HEK293 (cell line): ENCODE measurements around the gene KNG1.

Experiments used
- CTCF ChIA-PET: fragments of 350-600 bp; formaldehyde crosslinking; extraction: SDS; loops from one replicate; lab custom pipeline; 2021; ENCODE audit warnings: antibody characterized with exemption; lab: Yijun Ruan, JAX
- POLR2A ChIA-PET: fragments of 300-600 bp; formaldehyde crosslinking; extraction: SDS; loops from one replicate; lab custom pipeline; 2020; ENCODE audit warnings: antibody characterized with exemption, inconsistent platforms; lab: Yijun Ruan, JAX
- H3K27ac ChIP-seq: fragments of 200-500 bp; sonication (Bioruptor generic); 2 replicates; pipeline ENCODE4 v1.5.1; 2014; ENCODE audit warnings: low read depth, low read length, control low read depth, inconsistent platforms; ENCODE audit errors: extremely low read depth
- H3K36me3 ChIP-seq, 2 experiments: fragments of 200-500 bp in 1 of 2; sonication (Bioruptor generic) in 1 of 2; 1 replicate in 1 of 2; 2 replicates in 1 of 2; pipeline ENCODE4 v1.5.1; 2014 to 2017; ENCODE audit warnings: inconsistent platforms in 2 of 2, low read length in 2 of 2; ENCODE audit not compliant: control insufficient read depth in 2 of 2, insufficient read depth in 1 of 2
- H3K4me1 ChIP-seq: fragments of 200-500 bp; sonication (Bioruptor generic); 2 replicates; pipeline ENCODE4 v1.5.1; 2014; ENCODE audit warnings: mild to moderate bottlenecking, low read length, inconsistent platforms; ENCODE audit not compliant: control insufficient read depth, insufficient read depth
- H3K4me3 ChIP-seq: 2 replicates; pipeline ENCODE4 v1.5.1; 2011; ENCODE audit warnings: low read depth, mild to moderate bottlenecking, control low read depth, low read length, moderate library complexity
- H3K9me3 ChIP-seq: fragments of 200-500 bp; sonication (Bioruptor generic); 2 replicates; pipeline ENCODE4 v1.5.1; 2014; ENCODE audit warnings: low read depth, low read length, inconsistent platforms; ENCODE audit not compliant: control insufficient read depth, insufficient read depth
- EGR2 ChIP-seq: fragments of 450-650 bp; formaldehyde crosslinking; IDR thresholded peaks from 2 replicates; pipeline ENCODE4 v1.5.1; 2016; ENCODE audit warnings: low read depth, missing biosample characterization, missing genetic modification characterization
- GFI1B ChIP-seq: fragments of 450-650 bp; formaldehyde crosslinking; IDR thresholded peaks from 2 replicates; pipeline ENCODE4 v1.5.1; 2016; ENCODE audit warnings: missing biosample characterization, missing genetic modification characterization
- INSM2 ChIP-seq: fragments of 450-650 bp; formaldehyde crosslinking; IDR thresholded peaks from 2 replicates; pipeline ENCODE4 v1.5.1; 2016; ENCODE audit warnings: missing biosample characterization, missing genetic modification characterization
- MYNN ChIP-seq: fragments of 450-650 bp; formaldehyde crosslinking; IDR thresholded peaks from 2 replicates; pipeline ENCODE4 v1.5.1; 2016; ENCODE audit warnings: missing biosample characterization, missing genetic modification characterization, borderline replicate concordance
- OSR2 ChIP-seq: fragments of 450-650 bp; formaldehyde crosslinking; IDR thresholded peaks from 2 replicates; pipeline ENCODE4 v1.5.1; 2016; ENCODE audit warnings: missing biosample characterization, missing genetic modification characterization
- ZBTB21 ChIP-seq: fragments of 450-650 bp; formaldehyde crosslinking; IDR thresholded peaks from 2 replicates; pipeline ENCODE4 v1.5.1; 2017; ENCODE audit warnings: missing biosample characterization, missing genetic modification characterization
- ZNF2 ChIP-seq: fragments of 450-650 bp; formaldehyde crosslinking; IDR thresholded peaks from 2 replicates; pipeline ENCODE4 v1.5.1; 2016; ENCODE audit warnings: missing biosample characterization, missing genetic modification characterization
- ZNF248 ChIP-seq: fragments of 450-650 bp; formaldehyde crosslinking; IDR thresholded peaks from 2 replicates; pipeline ENCODE4 v1.5.1; 2017; ENCODE audit warnings: missing biosample characterization, missing genetic modification characterization
- ZNF341 ChIP-seq: fragments of 450-650 bp; formaldehyde crosslinking; IDR thresholded peaks from 2 replicates; pipeline ENCODE4; 2016; ENCODE audit warnings: low read depth, missing biosample characterization, missing genetic modification characterization
- ZNF623 ChIP-seq: fragments of 450-650 bp; formaldehyde crosslinking; IDR thresholded peaks from 2 replicates; pipeline ENCODE4 v1.5.1; 2016; ENCODE audit warnings: missing biosample characterization, missing genetic modification characterization
- ZNF830 ChIP-seq: fragments of 450-650 bp; IDR thresholded peaks from 2 replicates; pipeline ENCODE4 v1.5.0; 2018; ENCODE audit warnings: missing biosample characterization, missing genetic modification characterization, low read depth, mild to moderate bottlenecking, moderate library complexity
- ZSCAN5A ChIP-seq: fragments of 450-650 bp; formaldehyde crosslinking; IDR thresholded peaks from 2 replicates; pipeline ENCODE4 v1.5.1; 2016; ENCODE audit warnings: missing biosample characterization, missing genetic modification characterization
- TF ChIP-seq, protein P1 (sequence below): fragments of 450-650 bp; formaldehyde crosslinking; IDR thresholded peaks from 2 replicates; pipeline ENCODE4 v1.5.0; 2017; ENCODE audit warnings: missing biosample characterization, missing genetic modification characterization, borderline replicate concordance
- TF ChIP-seq, protein P2 (sequence below): fragments of 450-650 bp; formaldehyde crosslinking; IDR thresholded peaks from 2 replicates; pipeline ENCODE4 v1.5.1; 2016; ENCODE audit warnings: missing biosample characterization, missing genetic modification characterization
- TF ChIP-seq, protein P3 (sequence below): fragments of 450-650 bp; formaldehyde crosslinking; conservative IDR thresholded peaks from 2 replicates; pipeline ENCODE4 v1.5.1; 2016; ENCODE audit warnings: low read depth, missing biosample characterization, missing genetic modification characterization

Gene KNG1

GRCh38 chr3:186782542-186783057, 65.4 kb downstream of the KNG1 start:
- ChIA-PET CTCF (no interaction called here), POLR2A (interaction anchor here (0.7 to 4.2 kb wide), 12 partner anchors 9 to 319 kb away, joined by 3 to 35 read pairs (median 8); partner anchors contain the start of genes DNAJB11 and RFC4)
- peak overlapping the region; percentile 97 for H3K27ac ChIP-seq
- H3K4me3 ChIP-seq: peak overlapping the region; percentile 100
- H3K9me3 ChIP-seq: no peaks in the 10 kb centered on the region
- H3K4me1 ChIP-seq: no peaks in the 10 kb centered on the region
- peaks cover 0 to 41% of the 10 kb centered on the region in 2 experiments; a peak in 2 of 3 replicates for H3K36me3 ChIP-seq
- TF ChIP-seq MYNN (tag by site-specific recombination): no peak
- TF ChIP-seq ZNF2 (tag by site-specific recombination): 0 out of 2 replicates have a peak, but pooled peaks have one; percentile 10

DNA sequence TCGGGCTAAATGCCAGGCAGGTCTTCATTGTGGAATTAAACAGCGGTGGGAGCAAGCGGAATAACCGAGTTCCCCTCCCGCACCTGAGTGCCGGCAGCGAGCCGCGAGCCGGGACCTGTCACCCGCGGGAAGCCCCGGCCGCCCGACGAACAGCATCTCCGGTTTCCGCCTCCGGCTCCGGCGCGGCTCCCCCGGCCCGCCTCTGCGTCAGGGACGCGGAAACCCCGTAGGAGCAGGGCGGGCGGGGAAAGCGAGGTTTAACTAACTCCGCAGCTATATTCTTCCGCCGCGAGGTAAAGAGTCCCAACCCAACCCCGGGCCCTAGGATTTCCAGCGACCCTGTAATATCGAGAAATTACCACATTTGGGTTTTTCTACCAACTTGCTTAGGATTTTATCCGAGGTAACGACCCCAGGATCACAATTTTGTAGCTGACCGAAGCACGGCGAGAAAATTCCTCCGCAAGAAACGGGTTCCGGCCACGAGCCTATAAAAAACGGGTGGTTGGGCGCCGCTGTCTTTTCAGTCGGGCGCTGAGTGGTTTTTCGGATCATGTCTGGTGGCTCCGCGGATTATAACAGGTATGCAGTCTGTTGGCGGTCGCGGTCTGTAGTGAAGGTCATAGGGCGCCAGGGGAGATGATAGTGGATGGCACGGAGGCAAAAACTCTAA, 66.0 kb downstream of the KNG1 start, which contains the start of gene EIF4A2:
EIF4A2 (plus strand) TSS at position 520 of the 673 bp plus-strand sequence; CDS start at position 554, 34 bp downstream.
- peak within 1 kb of the TSS; percentile 97 for H3K27ac ChIP-seq
- no peaks in the 10 kb centered on the region for H3K4me1 ChIP-seq
- peaks cover 0 to 47% of the 10 kb centered on the region in 2 experiments; a peak in 2 of 3 replicates for H3K36me3 ChIP-seq
- CTCF ChIA-PET: interaction anchor here (0.6 kb wide), 1 partner anchor 234 kb away, joined by 3 read pairs; no protein-coding TSS in a partner anchor
- no peaks in the 10 kb centered on the region for H3K9me3 ChIP-seq
- POLR2A ChIA-PET: interaction anchor here (0.7 to 4.2 kb wide), 17 partner anchors 9 to 319 kb away, joined by 3 to 35 read pairs (median 5); partner anchors contain the start of genes DNAJB11 and RFC4
- H3K4me3 ChIP-seq: peak within 1 kb of the TSS; percentile 100
- TF ChIP-seq, protein P1, sequence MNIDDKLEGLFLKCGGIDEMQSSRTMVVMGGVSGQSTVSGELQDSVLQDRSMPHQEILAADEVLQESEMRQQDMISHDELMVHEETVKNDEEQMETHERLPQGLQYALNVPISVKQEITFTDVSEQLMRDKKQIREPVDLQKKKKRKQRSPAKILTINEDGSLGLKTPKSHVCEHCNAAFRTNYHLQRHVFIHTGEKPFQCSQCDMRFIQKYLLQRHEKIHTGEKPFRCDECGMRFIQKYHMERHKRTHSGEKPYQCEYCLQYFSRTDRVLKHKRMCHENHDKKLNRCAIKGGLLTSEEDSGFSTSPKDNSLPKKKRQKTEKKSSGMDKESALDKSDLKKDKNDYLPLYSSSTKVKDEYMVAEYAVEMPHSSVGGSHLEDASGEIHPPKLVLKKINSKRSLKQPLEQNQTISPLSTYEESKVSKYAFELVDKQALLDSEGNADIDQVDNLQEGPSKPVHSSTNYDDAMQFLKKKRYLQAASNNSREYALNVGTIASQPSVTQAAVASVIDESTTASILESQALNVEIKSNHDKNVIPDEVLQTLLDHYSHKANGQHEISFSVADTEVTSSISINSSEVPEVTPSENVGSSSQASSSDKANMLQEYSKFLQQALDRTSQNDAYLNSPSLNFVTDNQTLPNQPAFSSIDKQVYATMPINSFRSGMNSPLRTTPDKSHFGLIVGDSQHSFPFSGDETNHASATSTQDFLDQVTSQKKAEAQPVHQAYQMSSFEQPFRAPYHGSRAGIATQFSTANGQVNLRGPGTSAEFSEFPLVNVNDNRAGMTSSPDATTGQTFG (tag by site-specific recombination): 0 out of 2 replicates have a peak, but pooled peaks have one; percentile 55
- TF ChIP-seq ZBTB21 (tag by site-specific recombination) (0 out of 2 replicates have a peak, but pooled peaks have one; percentile 64), ZSCAN5A (no peak), ZNF341 (peak; percentile 70), ZNF248 (no peak), ZNF623 (tag by site-specific recombination) (peak; percentile 21; the same call in 1 of the 2 replicates), INSM2 (tag by site-specific recombination) (peak; percentile 68; the same call in 1 of the 2 replicates), GFI1B (no peak), ZNF830 (tag by site-specific recombination) (no peak), OSR2 (tag by site-specific recombination) (0 out of 2 replicates have a peak, but pooled peaks have one; percentile 25), EGR2 (tag by site-specific recombination) (peak; percentile 67)
- TF ChIP-seq, protein P2, sequence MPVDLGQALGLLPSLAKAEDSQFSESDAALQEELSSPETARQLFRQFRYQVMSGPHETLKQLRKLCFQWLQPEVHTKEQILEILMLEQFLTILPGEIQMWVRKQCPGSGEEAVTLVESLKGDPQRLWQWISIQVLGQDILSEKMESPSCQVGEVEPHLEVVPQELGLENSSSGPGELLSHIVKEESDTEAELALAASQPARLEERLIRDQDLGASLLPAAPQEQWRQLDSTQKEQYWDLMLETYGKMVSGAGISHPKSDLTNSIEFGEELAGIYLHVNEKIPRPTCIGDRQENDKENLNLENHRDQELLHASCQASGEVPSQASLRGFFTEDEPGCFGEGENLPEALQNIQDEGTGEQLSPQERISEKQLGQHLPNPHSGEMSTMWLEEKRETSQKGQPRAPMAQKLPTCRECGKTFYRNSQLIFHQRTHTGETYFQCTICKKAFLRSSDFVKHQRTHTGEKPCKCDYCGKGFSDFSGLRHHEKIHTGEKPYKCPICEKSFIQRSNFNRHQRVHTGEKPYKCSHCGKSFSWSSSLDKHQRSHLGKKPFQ (tag by site-specific recombination): no peak
- TF ChIP-seq, protein P3, sequence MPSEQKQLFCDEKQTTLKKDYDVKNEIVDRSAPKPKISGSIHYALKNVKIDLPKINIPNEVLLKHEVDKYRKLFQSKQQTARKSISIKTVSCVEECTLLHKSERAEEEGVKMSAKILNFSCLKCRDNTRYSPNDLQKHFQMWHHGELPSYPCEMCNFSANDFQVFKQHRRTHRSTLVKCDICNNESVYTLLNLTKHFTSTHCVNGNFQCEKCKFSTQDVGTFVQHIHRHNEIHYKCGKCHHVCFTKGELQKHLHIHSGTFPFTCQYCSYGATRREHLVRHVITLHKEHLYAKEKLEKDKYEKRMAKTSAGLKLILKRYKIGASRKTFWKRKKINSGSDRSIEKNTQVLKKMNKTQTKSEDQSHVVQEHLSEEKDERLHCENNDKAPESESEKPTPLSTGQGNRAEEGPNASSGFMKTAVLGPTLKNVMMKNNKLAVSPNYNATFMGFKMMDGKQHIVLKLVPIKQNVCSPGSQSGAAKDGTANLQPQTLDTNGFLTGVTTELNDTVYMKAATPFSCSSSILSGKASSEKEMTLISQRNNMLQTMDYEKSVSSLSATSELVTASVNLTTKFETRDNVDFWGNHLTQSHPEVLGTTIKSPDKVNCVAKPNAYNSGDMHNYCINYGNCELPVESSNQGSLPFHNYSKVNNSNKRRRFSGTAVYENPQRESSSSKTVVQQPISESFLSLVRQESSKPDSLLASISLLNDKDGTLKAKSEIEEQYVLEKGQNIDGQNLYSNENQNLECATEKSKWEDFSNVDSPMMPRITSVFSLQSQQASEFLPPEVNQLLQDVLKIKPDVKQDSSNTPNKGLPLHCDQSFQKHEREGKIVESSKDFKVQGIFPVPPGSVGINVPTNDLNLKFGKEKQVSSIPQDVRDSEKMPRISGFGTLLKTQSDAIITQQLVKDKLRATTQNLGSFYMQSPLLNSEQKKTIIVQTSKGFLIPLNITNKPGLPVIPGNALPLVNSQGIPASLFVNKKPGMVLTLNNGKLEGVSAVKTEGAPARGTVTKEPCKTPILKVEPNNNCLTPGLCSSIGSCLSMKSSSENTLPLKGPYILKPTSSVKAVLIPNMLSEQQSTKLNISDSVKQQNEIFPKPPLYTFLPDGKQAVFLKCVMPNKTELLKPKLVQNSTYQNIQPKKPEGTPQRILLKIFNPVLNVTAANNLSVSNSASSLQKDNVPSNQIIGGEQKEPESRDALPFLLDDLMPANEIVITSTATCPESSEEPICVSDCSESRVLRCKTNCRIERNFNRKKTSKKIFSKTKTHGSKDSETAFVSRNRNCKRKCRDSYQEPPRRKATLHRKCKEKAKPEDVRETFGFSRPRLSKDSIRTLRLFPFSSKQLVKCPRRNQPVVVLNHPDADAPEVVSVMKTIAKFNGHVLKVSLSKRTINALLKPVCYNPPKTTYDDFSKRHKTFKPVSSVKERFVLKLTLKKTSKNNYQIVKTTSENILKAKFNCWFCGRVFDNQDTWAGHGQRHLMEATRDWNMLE: peak; percentile 52; the same call in 1 of the 2 replicates
